Activated CD8-positive, alpha-beta memory T cell treated with anti-CD3 and anti-CD28 coated beads for 1 hour (primary cell): ENCODE results near the gene MYO15B.

Source experiments
- DNase-seq, 2 donors: peaks; one replicate each; pipeline ENCODE4 v3.0.0-alpha.2; 2020; ENCODE audit warnings: low read depth in 1 of 2; ENCODE audit errors: extremely low read depth in 1 of 2

Gene MYO15B

GRCh38 chr17:75558666-75559530 is 28.7 kb upstream of the MYO15B start:
- DNase-seq: no peak

- DNase-seq: no peak
These were observed 27.6 kb upstream of the MYO15B start for GRCh38 chr17:75559958-75560533.

DNA sequence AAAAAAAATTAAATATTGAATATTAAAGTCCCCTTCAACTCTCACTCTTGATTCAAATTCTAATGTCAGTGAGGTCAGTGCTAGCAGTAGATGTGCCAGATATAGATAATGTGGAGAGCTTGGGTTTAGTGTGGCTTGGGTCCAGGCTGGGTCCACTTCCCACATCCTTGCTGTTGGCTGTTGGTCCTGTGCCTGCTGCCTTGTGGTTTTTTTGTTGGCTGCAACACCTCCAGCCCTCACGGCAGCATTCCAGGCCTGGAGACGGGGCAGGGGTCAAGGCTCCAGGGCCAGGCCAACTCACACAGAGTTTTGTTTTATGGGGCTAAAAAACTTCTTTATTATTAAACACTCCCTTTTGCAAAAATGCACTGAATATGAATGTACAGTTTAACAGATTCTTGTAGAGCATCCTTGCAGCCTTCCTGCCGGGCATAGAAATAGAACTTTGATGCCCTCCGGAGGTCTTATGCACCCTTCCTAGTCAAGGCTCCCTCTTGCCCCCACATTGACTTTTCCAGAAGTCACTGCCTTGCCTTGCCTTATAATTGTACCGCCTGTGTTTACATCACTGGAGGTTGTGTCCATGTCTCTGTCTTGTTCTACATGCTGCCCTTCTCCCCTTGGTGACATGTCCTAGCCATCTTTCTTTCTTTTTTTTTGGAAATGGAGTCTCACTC is 25.5 kb upstream of the MYO15B start:
- DNase-seq: no peak

GRCh38 chr17:75563063-75563758 is 24.4 kb upstream of the MYO15B start:
- DNase-seq: no peak

GRCh38 chr17:75564195-75564594 is 23.4 kb upstream of the MYO15B start:
- no peak for DNase-seq

GRCh38 chr17:75565066-75565465 is 22.5 kb upstream of the MYO15B start:
- DNase-seq: no peak

DNA sequence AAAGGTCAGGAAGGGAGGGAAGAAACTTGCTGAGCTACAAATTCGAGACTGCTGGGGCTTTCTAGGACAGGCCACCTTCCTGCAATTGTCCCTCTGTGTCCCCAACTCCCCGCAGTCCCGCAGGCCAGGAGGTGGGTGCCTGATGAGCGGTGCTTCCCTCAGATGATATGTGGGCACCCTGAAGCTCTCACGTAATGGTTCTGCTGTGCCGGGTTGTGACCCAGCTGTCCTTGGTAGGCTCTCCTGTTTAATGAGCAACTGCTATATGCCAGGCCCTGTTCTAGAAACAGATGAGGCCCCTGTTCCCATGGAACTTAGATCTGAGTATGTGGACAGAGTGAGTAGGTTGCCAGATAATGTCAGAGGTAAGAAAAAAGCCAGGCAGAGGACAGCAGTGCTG is 22.0 kb upstream of the MYO15B start:
- DNase-seq: no peak

- no peak for DNase-seq
These were observed 21.2 kb upstream of the MYO15B start for GRCh38 chr17:75566416-75566815.

- no peak for DNase-seq
These were observed 20.8 kb upstream of the MYO15B start for GRCh38 chr17:75566834-75567233.

DNA sequence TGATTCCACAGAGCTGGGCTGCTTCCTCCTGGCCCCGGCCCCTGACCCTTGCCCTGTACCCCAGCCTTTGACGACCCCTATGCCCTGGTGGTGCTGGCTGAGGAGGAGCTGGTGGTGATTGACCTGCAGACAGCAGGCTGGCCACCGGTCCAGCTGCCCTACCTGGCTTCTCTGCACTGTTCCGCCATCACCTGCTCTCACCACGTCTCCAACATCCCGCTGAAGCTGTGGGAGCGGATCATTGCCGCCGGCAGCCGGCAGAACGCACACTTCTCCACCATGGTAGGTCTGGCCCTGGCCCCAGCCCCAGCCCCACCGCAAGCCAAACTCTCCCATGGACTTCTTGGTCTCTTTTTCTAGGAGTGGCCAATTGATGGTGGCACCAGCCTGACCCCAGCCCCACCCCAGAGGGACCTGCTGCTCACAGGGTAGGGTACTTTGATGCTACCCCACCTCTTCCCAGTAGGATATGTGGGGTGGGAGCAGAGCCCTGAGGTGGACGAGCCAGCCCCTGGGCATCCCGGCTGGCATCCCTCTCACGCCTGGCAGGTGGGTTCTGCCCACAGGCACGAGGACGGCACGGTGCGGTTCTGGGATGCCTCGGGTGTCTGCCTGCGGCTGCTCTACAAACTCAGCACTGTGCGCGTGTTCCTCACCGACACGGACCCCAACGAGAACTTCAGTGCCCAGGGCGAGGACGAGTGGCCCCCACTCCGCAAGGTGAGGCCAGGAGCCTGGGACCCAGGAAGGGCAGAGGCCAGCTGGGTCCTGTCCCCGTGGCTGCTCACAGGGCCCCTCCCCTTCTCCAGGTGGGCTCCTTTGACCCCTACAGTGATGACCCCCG is 19.0 kb upstream of the MYO15B start:
- DNase-seq: no peak

DNA sequence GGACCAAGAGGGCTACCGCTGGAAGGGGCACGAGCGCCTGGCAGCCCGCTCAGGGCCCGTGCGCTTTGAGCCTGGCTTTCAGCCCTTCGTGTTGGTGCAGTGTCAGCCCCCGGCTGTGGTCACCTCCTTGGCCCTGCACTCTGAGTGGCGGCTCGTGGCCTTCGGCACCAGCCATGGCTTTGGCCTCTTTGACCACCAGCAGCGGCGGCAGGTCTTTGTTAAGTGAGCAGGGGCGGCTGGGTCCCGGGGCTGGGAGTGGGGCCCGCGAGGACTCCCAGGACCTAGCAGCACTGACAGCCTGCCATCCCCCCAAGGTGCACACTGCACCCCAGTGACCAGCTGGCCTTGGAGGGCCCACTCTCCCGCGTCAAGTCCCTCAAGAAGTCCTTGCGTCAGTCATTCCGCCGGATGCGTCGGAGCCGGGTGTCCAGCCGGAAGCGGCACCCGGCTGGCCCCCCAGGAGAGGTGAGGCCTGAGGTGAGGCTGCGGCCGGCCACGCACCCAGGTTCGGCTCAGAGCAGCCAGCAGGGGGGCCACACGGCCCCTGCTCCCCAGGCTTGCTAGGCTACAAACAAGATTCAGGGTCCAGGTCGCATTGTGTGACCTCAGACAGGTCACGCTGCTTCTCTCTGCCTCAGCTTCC is 17.4 kb upstream of the MYO15B start:
- no peak for DNase-seq

DNA sequence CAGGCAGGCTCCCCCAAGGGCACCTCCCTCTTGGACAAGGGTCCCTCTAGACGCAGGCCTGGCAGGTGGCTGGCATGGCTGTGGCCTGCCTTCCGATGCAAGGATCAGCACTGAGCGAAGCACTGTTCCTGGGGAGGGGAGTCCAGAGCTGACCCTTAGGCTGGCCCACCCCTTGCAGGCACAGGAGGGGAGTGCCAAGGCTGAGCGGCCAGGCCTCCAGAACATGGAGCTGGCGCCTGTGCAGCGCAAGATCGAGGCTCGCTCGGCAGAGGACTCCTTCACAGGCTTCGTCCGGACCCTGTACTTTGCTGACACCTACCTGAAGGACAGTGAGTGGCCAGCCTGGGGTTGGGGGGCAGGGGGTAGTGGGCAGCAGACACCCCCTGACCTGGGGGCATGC is 16.8 kb upstream of the MYO15B start:
- DNase-seq: no peak

DNA sequence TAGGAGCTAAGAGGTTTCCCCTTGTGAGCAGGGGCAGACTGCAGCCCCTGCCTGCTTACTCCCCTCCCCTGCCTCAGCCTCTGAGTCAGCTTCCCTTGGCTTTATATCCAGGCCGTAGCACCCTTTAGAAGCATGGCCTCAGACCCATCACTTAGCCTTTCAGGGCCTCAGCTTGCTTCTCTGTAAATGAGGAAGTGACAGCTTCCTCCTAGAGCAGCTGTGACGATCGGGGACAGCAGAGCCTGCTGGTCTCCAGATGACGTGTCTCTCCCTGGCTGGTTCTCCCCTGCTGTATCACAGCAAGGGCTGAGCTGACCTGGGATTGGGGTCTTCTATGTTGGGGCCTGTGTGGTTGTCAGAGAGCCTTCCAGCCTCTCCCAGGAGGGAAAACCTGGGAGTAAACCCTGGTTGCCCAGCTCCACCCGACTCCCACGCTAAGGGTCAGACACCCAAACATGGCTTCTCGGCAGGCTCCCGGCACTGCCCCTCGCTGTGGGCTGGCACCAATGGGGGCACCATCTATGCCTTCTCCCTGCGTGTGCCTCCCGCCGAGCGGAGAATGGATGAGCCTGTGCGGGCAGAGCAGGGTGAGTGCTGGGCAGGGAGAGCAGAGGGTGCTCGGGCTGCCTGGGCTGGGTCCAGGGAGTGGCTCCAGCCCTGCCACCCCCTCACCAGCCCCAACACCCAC is 16.3 kb upstream of the MYO15B start:
- no peak for DNase-seq

DNA sequence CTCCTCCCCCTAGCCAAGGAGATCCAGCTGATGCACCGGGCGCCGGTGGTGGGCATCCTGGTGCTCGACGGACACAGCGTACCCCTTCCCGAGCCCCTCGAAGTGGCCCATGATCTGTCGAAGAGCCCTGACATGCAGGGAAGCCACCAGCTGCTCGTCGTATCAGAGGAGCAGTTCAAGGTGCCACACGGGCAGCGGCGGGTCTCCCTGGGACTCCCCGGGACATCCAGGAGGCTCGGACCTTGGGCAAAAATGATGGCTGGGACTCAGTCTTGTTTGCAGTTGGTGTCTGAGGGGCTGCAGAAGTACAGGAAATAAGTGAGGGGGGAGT is 15.8 kb upstream of the MYO15B start:
- no peak for DNase-seq

DNA sequence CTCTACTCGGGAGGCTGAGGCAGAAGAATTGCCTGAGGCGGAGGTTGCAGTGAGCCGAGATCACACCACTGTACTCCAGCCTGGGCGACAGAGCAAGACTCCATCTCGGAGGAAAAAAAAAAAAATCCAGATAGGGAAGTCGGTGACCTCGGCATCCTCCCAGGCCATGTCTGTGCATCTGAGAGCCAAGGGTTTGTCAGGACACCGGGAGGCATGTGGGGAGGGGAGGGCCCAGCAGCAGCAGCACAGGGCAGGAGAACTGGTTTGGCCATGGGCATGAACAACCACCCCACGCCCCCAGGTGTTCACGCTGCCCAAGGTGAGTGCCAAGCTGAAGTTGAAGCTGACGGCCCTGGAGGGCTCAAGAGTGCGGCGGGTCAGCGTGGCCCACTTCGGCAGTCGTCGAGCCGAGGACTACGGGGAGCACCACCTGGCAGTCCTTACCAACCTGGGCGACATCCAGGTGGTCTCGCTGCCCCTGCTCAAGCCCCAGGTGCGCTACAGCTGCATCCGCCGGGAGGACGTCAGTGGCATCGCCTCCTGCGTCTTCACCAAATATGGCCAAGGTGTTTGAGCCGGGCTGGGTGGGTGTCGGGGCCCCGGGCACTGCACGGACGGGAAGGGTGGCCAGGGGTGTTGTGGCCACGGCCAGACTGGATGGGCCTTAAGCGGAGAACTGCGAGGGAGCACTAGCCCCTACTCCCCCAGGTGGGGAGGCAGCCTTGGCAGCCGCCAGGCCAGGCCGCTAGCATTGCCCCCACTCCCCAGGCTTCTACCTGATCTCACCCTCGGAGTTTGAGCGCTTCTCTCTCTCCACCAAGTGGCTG is 14.7 kb upstream of the MYO15B start:
- DNase-seq: no peak

DNA sequence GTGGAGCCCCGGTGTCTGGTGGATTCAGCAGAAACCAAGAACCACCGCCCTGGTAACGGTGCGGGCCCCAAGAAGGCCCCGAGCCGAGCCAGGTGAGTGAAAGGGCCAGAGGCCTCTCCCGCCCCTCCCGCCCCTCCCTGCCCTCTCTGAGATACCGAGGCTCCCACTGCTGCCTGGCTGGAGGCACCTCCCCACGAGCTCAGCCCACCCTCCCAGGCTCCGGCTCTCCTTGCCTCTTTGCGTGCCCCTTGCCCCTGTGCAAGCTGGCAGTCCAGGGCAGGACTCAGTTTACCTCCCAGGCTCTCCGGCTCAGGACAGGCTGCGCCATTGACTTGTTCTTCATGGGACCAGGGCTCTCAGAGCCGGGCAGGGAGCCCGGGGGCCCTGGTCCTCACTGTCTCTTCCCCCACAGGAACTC is 14.1 kb upstream of the MYO15B start:
- DNase-seq: no peak

DNA sequence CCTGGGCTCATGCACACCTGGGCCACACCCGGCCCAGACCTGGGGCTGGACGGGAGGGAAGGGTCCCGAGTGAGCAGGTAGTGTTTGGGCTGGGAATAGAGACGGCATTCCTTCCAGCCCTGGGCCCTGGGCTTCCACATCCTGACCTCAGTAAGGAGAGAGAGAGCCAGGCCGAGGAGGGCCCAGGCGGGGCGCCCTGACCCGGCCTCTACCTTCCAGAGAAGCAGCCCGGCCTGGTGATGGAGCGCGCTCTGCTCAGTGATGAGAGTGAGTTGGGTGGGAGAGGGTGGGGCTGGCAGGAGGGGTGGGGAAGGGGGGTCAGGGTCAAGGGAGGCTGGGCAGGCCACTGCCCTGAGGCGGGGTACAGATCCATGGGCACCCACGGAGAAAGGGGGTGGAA is 13.6 kb upstream of the MYO15B start:
- DNase-seq: no peak

DNA sequence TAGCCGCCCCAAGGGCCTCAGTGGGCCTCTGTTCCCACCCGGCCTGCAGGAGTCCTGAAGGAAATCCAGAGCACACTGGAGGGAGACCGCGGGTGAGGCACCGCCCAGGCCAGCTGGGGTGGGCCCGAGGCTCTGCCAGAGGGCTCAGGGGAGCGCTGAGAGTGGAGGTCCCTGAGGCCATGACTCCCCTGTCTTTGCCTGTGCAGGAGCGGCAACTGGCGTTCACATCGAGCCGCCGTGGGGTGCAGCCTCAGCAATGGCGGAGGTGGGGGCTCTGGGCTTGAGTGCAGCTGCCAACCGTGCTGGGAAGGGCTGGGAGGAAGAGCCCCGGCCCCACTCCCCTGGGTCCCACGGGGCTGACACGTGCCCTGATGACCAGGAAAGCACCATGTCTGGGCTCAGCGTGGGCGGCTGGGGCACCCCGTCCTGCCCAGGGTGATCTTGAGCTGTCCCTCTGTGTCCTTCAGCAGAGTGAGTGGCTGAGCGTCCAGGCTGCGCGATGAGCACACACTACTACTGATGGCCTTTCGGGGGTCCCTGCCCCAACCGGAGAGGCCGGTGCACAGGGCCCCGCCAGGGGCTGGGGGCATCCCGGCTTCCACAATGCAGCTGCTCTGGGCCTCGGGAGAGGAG is 13.1 kb upstream of the MYO15B start:
- DNase-seq: no peak
